NCI-H69 (cell line): ENCODE results near the gene F7.
"Not testable (repeated sequence)": the region's sequence is repeated elsewhere in the genome, so short reads cannot be mapped to it uniquely, and the experiment has no call there.

Experiments used
- DNase-seq: peaks from one replicate; lab custom pipeline; 2025; lab: John Stamatoyannopoulos, UW

Gene F7

DNA sequence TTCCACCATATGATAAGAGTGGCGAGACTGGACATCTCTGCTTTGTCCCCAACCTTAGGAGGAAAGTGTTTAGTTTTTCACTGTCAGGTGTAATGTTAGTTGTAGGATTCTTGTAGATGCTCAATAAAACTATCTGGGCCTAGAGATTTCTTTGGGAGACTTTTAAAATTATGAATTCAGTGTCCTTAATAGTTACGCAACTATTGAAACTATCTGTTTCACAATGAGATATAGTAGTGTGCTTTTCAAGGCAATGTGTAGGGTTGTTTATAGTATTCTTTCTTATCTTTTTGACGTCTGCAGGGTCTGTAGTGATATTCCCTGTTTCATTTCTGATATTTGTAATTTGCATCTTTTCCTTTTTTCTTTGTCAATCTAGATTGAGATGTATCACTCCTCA is 33.2 kb upstream of the F7 start:
- DNase-seq = no peak

DNA sequence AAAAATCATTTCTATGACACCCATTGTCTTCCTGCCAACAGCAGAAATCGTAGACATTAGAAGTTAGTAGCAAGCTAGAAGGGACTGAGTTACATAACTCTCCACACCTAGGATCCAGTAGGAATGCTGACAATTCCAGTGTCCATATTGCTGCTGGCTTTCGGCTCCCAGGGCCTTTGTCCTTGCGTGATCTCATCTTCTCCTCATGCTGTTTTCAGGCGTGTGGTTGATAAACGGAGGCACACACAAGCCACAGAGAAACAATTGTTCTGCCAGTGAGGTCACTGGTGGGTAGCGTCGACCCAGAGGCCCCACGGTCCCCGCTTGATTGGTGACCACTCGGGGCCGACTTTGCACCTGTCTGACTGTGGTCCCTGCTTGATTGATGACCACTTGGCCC is 31.6 kb upstream of the F7 start:
- DNase-seq = no peak

DNA sequence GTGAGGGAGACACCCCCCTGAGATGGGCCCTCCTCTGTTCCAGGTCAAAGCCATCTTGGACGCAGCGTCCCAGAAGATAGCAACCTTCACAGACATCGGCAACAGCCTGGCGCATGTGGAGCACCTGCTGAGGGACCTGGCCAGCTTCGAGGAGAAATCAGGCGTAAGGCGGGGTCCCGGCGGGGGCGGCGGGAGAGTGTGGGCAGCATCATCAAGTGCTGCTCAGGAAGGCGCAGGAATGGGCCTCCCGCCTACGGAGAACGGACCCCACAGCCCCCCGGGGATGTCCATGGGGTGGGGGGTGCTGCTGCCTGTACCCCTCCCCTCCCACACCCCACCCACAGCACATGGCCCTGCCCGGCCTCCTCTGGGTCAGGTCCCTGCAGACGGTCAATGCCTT is 31.2 kb upstream of the F7 start:
- no peak for DNase-seq

DNA sequence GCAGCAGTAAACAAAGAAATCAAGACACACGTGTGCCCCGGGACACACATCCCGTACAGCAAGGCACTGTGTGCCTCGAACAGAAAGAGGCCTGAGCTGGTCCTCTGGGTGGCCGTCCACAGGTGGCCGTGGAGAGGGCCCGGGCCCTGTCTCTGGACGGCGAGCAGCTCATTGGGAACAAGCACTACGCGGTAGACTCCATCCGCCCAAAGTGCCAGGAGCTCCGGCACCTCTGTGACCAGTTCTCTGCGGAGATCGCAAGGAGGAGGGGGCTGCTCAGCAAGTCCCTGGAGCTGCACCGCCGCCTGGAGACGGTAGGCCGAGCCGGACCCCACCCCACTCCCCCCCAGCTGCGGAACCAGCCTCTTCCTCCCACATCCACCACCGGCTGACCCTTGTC is 30.7 kb upstream of the F7 start:
- DNase-seq = no peak

DNA sequence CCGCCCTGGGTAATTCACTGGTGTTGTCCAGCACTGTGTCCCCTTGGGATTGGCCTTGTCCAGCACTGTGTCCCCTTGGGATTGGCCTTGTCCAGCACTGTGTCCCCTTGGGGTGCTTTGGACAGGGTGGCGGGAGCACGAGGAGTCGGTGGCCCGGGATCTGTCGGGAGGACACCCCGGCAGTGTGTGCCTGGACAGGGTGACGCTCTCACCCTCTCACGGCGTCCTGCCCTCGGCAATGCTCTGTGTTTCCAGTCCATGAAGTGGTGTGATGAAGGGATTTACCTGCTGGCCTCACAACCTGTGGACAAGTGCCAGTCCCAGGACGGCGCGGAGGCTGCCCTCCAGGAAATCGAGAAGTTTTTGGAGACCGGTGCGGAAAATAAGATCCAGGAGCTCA is 29.9 kb upstream of the F7 start:
- DNase-seq = no peak

DNA sequence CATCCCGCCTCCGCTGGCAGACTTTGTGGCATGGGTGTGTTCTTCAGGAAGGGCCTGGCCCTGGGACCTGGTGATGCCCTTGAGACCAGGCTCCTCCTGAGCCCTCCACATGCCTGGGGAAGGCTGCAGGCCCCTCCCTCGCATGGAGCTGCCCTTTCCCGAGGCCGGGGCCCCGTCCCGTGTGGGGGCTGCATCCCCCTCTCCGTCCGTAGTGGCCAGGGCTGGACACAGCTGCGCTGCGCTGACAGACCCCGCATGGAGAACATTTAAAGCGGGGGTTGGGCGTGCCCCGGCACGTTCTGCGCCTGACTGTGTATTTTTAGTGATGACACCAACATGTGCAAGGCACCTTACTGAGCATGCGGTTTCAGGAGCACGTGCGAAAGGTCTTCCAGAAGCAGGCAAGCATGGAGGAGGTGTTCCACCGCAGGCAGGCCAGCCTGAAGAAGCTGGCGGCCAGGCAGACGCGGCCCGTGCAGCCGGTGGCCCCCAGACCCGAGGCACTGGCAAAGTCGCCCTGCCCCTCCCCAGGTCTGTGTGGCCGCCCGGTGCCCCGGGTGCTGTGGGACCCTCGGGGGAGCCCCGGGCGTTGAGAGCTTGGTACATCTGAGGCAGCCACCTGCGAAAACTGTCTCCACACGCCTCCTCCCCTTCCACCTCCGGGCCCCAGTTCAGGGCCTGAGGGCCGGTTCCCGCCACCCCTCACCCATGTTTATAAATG is 28.8 kb upstream of the F7 start:
- no peak for DNase-seq

DNA sequence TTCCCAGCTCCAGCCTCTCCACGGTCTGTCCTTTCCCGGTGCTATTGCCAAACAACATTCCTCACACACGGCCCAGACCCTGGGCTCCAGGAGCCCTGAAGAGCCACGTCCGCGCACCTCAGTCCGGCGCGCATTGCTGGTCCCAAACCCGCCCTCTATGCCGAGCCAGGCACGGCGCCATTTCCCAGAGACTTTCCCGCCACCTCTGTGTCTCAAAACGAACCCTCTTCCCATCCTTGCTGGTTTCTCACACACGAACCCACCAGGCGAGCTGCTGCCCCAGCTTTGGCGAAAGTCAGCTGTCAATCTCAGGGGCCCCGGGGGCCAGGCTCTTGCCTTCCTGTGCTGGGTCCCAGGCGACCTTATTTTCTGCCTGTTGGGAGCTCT is 28.0 kb upstream of the F7 start:
- DNase-seq = no peak

DNA sequence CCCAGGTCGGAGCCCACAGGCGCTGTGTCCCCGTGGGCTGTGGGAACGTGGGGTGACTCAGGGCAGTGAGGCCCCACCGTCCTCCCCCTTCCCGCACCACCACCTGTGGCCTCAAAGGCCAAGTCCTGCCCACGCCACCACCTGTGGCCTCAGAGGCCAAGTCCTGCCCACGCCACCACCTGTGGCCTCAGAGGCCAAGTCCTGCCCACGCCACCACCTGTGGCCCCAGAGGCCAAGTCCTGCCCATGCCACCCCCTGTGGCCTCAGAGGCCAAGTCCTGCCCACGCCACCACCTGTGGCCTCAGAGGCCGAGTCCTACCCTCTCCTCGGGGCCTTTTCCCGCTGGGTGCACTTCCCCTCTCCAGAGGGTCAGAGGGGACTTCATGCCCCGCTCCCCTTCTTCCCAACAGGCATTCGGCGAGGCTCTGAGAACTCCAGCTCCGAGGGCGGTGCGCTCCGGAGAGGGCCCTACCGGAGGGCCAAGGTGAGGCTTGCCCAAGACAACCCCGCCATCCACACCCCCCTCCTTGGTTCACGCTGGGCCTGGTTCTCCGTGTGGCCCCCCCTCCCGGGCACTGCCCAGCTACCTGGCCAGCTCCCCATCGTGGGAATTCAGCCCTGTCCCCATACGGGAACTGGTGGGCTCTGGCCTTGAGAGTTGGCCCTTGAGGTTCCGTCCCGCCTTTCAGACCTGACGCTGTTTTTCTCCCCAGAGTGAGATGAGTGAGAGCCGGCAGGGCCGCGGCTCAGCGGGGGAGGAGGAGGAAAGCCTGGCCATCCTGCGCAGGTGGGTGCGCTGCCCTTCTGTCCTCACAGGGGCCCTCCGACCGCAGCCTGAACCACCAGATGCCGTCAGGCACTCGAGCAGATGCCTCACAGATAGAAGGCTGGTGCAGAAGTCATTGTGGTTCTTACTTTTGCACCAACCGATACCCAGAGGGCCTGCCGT is 27.4 kb upstream of the F7 start:
- no peak for DNase-seq

DNA sequence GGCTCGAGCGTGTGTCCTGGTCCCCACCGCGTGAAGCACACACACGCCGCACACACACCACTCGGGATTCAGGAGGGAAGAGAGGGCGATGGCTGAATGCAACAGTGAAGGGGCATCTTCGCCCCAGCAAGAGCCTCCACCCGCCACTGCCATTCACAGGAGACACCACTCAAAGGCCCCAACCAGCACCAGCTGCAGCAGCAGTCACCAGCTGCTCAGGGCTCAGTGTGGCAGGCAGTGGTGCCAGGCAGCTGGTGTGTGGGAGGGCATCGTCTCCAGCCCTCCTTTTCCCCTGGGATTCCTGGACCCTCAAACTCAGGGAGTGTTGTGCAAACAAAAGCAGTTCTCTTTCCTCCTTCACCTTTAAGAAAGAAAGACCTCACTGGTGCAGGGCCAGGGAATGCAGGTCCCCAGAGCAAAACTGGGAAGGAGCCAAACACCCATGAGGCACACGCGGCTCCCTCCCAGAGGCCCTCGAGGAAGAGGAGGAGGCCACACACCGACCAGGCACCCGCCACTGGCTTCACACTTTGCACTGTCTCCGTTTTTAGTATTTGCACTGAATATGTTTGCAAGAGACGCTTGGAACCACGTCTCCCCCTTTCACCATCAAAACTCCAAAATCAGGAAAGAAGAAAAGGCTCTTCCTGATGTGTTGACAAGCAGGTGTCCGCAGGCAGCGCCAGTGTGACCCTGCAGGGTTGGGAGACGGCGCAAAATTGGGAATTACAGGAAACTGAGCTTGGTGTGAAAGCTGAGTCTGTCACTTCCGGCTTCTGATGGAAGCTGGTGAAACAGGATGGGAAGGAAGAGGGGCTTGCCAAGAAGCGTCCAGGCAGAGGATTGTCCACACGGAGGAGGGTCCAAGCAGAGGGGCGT is 26.4 kb upstream of the F7 start:
- DNase-seq = no peak

DNA sequence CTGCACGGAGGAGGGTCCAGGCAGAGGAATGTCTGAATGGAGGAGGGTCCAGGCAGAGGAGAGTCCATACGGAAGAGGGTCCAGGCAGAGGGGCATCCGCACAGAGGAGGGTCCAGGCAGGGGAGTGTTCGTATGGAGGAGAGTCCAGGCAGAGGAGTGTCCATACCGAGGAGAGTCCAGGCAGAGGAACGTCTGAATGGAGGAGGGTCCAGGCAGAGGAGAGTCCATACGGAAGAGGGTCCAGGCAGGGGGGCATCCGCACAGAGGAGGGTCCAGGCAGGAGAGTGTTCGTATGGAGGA is 25.9 kb upstream of the F7 start:
- not testable (repeated sequence) for DNase-seq

DNA sequence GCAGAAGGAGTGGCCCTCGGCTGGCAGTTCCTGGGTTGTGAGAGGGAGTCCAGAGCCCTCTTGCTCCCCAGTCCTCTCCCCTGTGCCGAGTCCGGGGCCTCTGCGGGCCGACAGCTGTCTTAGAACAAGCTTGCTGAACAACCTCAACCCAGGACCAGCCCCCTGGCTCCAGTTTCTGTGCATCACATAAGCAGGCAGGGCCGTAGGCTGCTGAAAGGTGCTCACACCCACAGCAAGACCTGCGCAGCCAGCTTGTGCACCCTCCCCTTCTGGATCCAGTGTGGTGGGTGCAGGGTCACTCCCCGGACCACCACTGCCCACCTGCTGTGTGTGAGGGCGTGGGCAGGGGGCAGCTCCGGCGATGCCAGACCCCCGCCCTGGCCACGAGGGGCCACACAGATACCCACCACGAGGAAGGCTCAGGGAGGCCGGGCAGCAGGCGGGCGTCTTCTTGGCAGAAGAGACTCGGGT is 25.2 kb upstream of the F7 start:
- DNase-seq = no peak

DNA sequence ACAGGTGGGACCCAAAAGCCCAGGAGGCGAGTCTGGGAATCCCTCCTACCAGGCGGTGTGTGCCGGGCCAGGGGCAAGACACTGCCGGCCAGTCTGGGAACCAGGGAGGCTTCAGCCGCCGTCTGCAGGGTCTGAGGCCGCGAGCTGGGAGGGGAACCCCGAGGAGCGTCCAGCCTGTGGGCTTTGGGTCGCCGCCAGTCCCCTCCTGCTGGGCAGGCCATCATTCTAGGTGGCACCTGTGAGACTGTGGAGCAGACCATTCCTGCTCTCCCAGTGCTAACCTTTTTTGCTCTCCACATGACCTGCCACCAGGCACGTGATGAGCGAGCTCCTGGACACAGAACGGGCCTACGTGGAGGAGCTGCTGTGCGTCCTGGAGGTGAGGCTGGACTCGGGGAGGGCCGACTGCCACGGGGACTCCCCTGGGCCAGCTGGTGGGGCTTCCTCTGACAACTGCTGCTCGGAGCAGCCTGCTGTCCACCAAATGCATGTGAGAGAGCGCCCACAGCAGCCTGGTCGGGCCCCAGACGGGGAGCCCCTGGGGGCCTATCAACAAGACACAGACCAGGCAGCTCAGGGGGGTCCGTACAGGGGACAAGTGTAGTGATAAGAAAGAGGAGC is 24.6 kb upstream of the F7 start:
- no peak for DNase-seq

DNA sequence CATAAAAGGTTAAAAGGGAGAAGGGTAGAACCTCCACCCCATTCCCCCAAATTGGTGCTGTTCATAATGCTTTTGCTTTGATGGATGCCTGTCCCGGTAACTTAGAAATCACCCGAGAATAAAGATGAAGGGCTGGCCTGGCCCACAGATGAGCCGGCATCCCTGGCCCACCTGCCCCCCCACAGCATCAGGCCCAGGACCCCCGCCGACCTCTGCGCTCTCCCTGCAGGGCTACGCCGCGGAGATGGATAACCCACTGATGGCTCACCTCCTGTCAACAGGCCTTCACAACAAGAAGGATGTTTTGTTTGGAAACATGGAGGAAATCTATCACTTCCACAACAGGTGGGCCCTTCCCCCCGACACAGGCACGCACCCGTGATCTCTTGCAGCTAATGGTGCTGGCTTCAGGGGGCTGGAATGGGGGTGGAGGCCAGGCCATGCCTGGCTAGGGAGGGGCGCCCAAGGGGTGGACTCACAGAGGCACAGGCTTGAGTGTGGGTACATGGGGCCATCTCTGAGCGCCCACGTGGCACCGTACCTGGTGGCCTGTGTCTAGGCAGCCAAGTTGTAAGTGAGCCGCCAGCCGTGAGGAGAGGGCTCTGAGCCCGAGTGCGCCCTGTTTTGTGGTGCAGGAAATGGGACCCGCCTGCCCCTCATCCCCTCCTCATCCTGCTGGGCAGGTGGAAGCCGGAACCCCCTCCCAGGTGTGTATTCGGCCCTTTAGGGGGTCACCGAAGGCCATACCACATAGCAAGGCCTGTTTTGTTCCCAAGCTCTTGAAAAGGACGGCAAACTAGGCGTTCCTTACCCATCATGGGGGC is 23.2 kb upstream of the F7 start:
- no peak for DNase-seq

DNA sequence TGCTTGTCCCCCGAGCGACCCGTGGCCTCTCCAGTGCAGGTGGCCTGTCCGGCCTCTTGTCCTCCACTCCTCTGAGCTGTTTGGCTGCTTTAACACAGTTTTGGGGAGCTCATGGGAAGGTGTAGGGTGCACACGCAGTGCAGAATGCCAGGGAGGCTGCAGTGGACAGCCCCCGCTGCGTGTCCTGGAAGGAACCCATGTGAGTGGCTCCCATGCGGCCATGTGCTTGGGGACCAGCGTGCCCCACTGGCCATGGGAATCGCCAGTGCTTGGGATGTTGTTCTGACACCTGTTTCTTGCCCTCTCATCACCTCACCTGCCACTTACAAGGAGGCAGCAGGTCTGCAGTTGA is 22.6 kb upstream of the F7 start:
- no peak for DNase-seq

DNA sequence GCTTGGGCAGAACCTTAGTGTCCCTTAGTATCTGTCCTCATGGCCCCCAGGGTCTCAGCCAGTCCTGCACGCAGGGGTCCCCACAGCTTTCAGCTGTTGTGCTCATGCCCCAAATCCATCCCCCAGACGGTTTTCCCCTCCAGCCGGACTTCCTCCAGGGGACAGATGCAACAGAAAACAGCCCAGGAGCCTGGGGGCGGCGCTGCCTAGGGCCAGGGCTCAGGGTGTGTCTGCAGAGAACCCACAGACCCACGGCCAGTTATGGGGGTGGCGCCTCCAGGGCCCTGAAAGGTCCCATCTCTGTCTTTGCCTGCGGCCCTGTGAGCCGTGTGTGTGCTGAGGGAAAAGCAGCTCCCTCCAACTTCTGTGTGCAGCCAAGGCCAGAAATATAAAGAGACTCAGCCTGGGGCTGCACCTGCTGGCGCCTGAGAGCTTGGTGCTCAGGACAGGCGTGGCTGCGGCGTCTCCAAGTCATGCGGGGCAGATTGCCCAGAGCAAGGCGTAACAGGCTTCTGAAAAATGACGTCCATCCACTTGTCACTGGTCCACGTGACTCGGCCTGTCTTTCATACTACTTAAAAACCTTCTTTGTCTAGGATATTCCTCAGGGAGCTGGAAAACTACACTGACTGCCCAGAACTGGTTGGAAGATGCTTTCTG is 22.1 kb upstream of the F7 start:
- peak; percentile 39 for DNase-seq

DNA sequence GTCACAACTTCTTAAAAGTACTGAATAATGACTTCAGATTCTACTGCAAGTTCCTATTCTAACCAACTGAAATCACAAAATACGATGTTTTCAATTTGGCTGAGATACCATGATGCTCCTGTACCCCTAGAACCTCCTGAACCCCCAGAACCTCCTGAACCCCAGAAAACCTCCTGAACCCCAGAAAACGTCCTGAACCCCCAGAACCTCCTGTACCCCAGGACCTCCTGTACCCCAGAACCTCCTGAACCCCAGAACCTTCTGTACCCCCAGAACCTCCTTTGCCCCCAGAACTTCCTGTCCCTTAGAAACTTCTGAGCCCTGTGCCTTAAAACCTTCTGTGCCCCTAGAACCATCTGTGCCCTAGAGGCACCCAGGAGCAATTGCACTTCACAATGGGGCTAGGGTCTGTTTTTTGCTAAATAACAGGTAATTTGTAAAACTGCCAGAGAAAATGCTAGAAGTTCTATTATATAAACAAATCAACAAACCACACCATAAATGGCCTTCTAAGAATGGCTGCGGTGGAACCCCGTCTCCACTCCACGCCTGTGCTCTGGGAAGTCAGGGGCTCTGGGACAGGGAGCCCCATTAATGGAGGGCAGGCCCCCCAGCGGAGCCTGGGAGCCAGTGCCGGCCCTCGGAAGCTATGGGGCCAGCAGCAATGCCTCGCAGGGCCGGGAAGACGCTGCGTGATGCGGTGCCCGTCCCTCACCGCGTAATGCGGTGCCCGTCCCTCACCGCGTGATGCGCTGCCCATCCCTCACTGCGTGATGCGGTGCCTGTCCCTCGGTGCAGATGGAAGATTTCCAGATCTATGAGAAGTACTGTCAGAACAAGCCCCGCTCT is 21.3 kb upstream of the F7 start:
- no peak for DNase-seq

DNA sequence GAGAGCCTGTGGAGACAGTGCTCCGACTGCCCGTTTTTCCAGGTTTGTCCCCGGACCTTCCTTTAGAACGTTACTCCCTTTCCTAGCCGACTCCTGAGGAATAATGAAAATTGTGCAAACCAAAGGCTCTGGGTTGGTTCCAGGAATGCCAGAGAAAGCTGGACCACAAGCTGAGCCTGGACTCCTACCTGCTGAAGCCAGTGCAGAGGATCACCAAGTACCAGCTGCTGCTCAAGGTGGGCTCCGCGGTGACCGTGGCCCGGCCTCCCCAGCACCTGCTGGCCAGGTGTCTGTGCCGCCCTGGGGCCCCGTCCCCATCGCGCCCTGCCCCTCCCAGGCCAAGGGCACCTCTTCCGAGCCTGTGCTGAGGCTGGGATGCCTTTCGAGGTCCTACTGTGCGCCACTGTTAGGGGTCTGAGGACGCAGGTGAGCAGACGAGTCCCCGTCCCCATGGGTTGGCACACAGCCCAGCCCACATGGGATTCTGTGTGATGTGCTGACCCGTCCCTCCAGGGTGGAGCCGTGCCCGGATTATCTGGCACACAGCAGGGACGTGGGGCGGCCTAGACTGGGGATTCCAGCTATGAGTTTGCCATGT is 20.5 kb upstream of the F7 start:
- no peak for DNase-seq

DNA sequence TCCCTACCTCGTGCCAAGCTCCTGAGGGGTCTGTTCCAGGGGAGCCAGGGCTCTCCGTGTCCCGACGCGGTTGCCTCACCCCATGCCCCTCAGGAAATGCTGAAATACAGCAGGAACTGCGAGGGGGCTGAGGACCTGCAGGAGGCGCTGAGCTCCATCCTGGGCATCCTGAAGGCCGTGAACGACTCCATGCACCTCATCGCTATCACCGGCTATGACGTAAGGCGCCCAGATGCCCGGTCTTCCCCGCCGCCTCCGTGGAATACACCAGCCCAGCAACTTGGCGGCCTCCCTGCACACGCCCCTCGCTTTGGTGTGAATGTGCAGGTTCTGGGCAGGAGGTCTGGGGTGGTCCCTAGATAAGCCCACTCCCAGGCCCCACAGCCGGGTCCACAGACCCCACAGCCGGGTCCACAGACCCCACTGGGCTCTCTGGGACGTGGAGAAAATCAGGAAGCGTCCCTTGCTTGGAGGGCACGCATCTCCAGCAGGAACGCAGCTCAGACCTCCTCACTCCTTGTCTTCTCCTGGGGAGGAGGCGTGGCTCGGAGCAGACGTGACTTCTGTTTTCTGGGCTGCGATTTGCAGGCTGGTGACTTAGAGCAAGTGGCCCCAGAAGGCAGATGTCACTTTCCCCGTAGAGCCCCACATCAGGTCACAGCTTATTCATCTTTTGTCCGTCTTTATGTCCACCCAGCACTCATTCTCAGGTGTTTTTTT is 19.4 kb upstream of the F7 start:
- DNase-seq = no peak
